Tibial artery (tissue), 4 donors: ENCODE results near the gene RNF112.
A peak's percentile ranks its signal among the peaks of the same experiment; 100 is the strongest.

Source experiments
- DNase-seq, 2 donors: peaks; one replicate each; pipeline ENCODE4 v3.0.0-alpha.2; 2019
- H3K27ac ChIP-seq, 2 donors: fragments of 200-600 bp; sonication (generic) in 1 of 2; 1 replicate in 1 of 2; 2 replicates in 1 of 2; pipeline ENCODE4 v1.5.1; 2018 to 2019; ENCODE audit warnings: mild to moderate bottlenecking in 1 of 2
- H3K27me3 ChIP-seq, 2 donors: fragments of 200-600 bp; sonication (generic) in 1 of 2; one replicate each; pipeline versions ENCODE4 v1.5.1 to v1.6.0; 2016 to 2019
- H3K36me3 ChIP-seq, 3 donors: fragments of 200-600 bp; sonication (generic) in 2 of 3; one replicate each; pipeline ENCODE4 v1.5.1; 2016 to 2019; ENCODE audit warnings: mild to moderate bottlenecking in 2 of 3
- H3K4me1 ChIP-seq, 4 donors: fragments of 200-600 bp; sonication (generic) in 2 of 4; 1 replicate in 3 of 4; 2 replicates in 1 of 4; pipeline ENCODE4 v1.5.1; 2016 to 2019
- H3K4me3 ChIP-seq, 2 donors: fragments of 200-600 bp; sonication (generic) in 1 of 2; 1 replicate in 1 of 2; 2 replicates in 1 of 2; pipeline ENCODE4 v1.5.1; 2018 to 2019; ENCODE audit warnings: mild to moderate bottlenecking in 2 of 2
- H3K9me3 ChIP-seq, 3 donors: fragments of 200-600 bp; sonication (generic) in 1 of 3; one replicate each; pipeline ENCODE4 v1.5.1; 2016 to 2019
- intact Hi-C: fragments of 100-400 bp; cut with DNase I; formaldehyde crosslinking; loops from one replicate; pipeline ENCODE4 v1.15.0; 2023; ENCODE audit warnings: low total_unique reads
- TF ChIP-seq, protein P1 (sequence below), 2 experiments: fragments of 200-600 bp in 1 of 2; fragments of 450-650 bp in 1 of 2; IDR thresholded peaks; one replicate each; pipeline ENCODE4 v1.5.1; 2017 to 2019; ENCODE audit warnings: antibody characterized with exemption in 2 of 2, mild to moderate bottlenecking in 1 of 2, moderate library complexity in 1 of 2

Gene RNF112

DNA sequence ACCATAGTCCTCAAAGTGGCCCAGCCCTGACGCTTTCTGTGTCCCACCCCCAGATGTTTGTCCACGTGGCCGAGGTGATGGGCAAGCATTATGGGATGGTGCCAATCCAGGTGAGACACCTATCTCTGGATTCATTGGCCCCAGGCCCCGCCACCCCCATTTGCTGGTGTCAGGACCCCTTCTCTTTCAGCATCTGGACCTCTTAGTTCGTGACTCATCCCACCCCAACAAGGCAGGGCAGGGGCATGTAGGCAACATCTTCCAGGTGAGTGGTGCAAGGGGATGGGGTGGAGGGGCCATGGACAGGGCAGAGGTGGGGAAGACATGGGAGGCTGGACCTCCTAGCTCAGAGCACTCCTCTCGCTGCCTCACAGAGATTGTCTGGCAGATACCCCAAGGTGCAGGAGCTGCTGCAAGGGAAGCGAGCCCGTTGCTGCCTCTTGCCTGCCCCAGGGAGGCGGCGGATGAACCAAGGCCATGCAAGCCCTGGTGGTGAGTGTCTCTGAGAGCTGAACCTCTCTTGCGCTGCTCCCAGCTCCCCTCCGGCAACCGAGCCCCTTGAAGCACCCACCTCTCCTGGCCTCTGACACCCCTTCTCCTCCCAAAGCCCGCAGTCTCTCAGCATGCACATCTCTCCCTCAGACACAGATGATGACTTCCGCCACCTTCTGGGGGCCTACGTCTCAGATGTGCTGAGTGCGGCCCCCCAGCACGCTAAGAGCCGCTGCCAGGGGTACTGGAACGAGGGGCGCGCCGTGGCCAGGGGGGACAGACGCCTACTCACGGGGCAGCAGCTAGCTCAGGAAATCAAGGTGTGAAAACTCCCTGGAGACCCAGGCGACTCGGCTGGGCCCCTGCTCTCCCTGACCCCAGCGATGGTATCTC is 3.6 kb downstream of the RNF112 start:
- Histone ChIP-seq H3K36me3 (no peaks in the 10 kb centered on the region), H3K4me3 (no peak overlapping the region), H3K27me3 (no peaks in the 10 kb centered on the region), H3K4me1 (peaks cover 0 to 18% (median 8%) of the 10 kb centered on the region in 4 donors), H3K27ac (no peak overlapping the region), H3K9me3 (no peaks in the 10 kb centered on the region)
- no peak for DNase-seq
- intact Hi-C loops, result loop anchor here (10.0 kb wide), 1 partner anchor 50 kb away; the partner anchor contains the start of gene B9D1
- TF ChIP-seq, protein P1, sequence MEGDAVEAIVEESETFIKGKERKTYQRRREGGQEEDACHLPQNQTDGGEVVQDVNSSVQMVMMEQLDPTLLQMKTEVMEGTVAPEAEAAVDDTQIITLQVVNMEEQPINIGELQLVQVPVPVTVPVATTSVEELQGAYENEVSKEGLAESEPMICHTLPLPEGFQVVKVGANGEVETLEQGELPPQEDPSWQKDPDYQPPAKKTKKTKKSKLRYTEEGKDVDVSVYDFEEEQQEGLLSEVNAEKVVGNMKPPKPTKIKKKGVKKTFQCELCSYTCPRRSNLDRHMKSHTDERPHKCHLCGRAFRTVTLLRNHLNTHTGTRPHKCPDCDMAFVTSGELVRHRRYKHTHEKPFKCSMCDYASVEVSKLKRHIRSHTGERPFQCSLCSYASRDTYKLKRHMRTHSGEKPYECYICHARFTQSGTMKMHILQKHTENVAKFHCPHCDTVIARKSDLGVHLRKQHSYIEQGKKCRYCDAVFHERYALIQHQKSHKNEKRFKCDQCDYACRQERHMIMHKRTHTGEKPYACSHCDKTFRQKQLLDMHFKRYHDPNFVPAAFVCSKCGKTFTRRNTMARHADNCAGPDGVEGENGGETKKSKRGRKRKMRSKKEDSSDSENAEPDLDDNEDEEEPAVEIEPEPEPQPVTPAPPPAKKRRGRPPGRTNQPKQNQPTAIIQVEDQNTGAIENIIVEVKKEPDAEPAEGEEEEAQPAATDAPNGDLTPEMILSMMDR (IDR thresholded peaks at IDR 0.05), result no peak

DNA sequence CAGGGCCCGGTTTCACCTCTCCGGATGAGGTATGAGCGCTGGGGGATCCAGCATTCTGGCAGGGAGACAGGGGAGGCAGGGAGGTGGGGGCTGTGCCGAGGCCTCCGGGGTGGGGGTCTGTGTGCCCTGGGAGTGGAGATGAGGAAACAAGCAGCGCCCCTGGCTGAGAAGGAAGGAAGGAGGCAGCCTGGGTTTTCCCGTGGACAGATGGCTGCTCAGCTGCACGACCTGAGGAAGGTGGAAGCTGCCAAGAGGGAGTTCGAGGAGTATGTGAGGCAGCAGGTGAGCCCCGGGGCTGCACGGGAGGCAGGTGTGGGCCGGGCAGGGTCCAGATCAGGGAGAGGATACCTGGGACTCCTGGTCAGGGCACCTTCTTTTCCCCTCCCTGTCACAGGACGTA is 4.3 kb downstream of the RNF112 start:
- Histone ChIP-seq H3K4me3 (no peak overlapping the region), H3K27ac (no peak overlapping the region), H3K9me3 (no peaks in the 10 kb centered on the region), H3K4me1 (peaks cover 0 to 18% (median 8%) of the 10 kb centered on the region in 4 donors), H3K27me3 (no peaks in the 10 kb centered on the region), H3K36me3 (no peaks in the 10 kb centered on the region)
- intact Hi-C loops, result loop anchor here (10.0 kb wide), 1 partner anchor 51 kb away; the partner anchor contains the start of gene B9D1
- no peak for DNase-seq
- TF ChIP-seq, protein P1 (IDR thresholded peaks at IDR 0.05), result no peak

DNA sequence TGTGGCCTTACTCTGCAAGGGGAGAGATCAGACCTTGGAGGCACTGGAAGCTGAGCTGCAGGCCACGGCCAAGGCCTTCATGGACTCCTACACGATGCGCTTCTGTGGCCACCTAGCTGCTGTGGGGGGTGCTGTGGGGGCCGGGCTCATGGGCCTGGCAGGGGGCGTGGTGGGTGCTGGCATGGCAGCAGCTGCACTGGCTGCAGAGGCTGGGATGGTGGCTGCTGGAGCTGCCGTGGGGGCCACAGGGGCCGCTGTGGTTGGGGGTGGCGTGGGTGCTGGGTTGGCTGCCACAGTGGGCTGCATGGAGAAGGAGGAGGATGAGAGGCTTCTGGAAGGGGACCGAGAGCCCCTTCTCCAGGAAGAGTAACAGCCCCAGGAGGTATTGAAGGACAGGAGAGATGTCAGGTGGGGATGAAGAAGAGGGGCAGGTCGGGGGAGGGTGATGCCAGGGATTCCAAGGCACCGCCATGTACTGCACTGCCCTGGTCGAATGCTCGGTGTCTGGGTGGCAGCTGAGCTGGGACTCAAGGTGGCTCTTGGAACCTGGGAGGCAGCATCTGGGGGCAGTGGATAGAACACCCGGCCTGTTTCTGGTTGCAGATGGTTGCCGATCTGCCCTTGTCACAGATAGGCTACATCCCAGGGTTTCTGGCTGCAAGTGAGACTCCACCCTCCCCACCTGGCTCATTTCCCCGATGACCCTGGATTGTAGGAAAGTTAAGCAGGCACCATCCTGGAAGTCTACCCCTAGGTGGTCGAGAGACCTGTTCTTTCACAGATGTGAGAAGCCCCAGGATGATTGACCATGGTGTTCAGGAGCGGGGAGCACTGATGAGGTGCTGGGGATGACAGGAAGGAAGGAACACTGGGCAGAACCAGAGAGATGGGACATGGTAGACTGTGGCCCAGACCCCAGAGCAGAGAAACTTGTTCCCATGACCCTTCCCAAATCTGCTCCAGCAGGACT is 5.1 kb downstream of the RNF112 start:
- Histone ChIP-seq H3K27ac (no peak overlapping the region), H3K36me3 (no peaks in the 10 kb centered on the region)

DNA sequence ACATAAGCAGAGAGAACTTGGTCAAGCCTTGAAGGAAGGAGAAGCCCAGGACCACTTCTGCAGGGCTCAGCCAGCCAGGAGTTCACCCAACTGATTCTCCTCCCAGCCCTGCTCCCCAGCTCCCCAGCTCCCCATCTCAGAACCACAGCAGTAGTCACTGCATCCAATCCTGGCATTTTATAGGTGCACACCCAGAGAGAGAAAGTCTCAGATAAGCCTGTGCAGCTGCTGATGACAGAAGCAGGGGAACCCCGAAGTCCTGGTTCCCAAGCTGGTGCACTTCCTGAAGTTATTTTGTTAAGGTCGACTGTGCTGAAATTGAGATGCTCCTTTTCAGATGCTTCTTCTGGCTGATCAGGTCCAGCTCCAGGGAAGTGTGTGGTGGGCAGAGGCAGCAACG is 6.6 kb downstream of the RNF112 start:
- H3K9me3 ChIP-seq, result no peaks in the 10 kb centered on the region
- H3K27me3 ChIP-seq, result no peaks in the 10 kb centered on the region
- DNase-seq, result no peak
- no peak overlapping the region for H3K4me3 ChIP-seq
- TF ChIP-seq, protein P1 (IDR thresholded peaks at IDR 0.05), result no peak
- peak overlapping the region in 1 of 2 donors; percentile 30 for H3K27ac ChIP-seq
- no peaks in the 10 kb centered on the region for H3K36me3 ChIP-seq
- intact Hi-C loops, result loop anchor here (10.0 kb wide), 1 partner anchor 53 kb away; the partner anchor contains the start of gene B9D1
- H3K4me1 ChIP-seq, result no peaks in the 10 kb centered on the region

More for the DNA sequence above, 5.1 kb downstream of the RNF112 start:
- Histone ChIP-seq H3K4me3 (no peak overlapping the region), H3K9me3 (no peaks in the 10 kb centered on the region), H3K4me1 (peaks cover 0 to 13% (median 5%) of the 10 kb centered on the region in 4 donors), H3K27me3 (no peaks in the 10 kb centered on the region)
- TF ChIP-seq, protein P1 (IDR thresholded peaks at IDR 0.05), result no peak
- intact Hi-C loops, result loop anchor here (10.0 kb wide), 1 partner anchor 51 kb away; the partner anchor contains the start of gene B9D1
- DNase-seq, result no peak

DNA sequence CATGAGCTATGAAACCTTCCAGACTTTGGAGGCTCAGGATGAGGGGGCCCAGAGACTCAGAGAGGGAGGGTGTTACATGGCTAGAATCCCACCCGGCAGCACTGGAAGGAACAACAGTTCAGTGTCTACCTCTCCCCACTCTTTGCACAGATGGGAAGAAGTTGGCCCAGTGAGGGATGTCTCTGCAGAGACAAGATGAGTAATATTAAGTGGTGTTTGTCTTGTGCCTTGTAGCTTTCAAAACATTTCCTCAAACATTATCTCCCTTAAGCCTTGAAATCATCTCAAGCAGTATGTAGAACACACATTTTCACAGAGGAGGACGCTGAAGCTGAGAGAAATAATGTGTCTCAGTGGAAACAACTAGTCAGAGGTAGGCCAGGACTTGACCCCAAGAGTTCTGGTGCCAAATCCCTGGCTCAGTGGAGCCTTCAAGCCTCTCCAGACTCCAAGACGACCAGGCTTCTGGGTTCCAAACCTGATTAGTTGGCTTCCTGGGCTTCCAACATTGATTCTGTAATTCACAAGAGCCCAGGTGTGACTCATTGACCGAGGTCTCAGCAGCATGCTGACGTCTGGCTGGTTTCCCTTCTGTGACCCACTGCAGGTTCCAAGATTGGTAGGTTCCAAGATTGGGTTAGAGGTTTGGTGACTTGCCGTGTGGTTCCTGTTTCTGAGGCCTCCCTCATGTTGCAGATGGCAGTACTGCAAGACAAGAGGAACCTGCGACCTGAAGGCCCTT is 7.4 kb downstream of the RNF112 start:
- Histone ChIP-seq H3K4me1 (no peaks in the 10 kb centered on the region), H3K27me3 (no peaks in the 10 kb centered on the region), H3K27ac (peak overlapping the region in 1 of 2 donors; percentile 30), H3K4me3 (no peak overlapping the region), H3K36me3 (no peaks in the 10 kb centered on the region), H3K9me3 (no peaks in the 10 kb centered on the region)
- peak in 1 of 2 donors; percentile 54 for DNase-seq
- intact Hi-C loops, result loop anchor here (10.0 kb wide), 1 partner anchor 54 kb away; the partner anchor contains the start of gene B9D1
- TF ChIP-seq, protein P1 (IDR thresholded peaks at IDR 0.05), result peak in 1 of 2 experiments; percentile 8
